Panc1 (cell line): ENCODE measurements around the gene SEM1. TPM values are rescaled to one million over a fixed set of nuclear protein-coding genes. Genes with fewer than 3 reads are reported as not detected.

Source experiments
- ATAC-seq: fragments of 200-7000 bp; cut with Tn5 transposase; 2 replicates; pipeline ENCODE4 v1.9.1; 2020; ENCODE audit warnings: mild to moderate bottlenecking, moderate library complexity
- BruUV-seq: library from RNA; stranded (reverse); fragments of 400-500 nt; replicated peaks from 2 replicates; lab custom pipeline; 2021; lab: Mats Ljungman, UMichigan
- CTCF ChIA-PET: fragments of 300-600 bp; sonication (Branson Sonifier 250); formaldehyde crosslinking; loops from one replicate; lab custom pipeline; 2022; ENCODE audit warnings: antibody characterized with exemption; lab: Charles Lee
- POLR2A ChIA-PET: fragments of 300-600 bp; sonication (Branson Sonifier 250); formaldehyde crosslinking; loops from one replicate; lab custom pipeline; 2022; ENCODE audit warnings: antibody characterized with exemption; lab: Charles Lee
- DNase-seq: peaks from one replicate; pipeline ENCODE4 v3.0.0-alpha.2; 2010; ENCODE audit warnings: low read depth, low spot score
- H3K27ac ChIP-seq: 2 replicates; pipeline ENCODE4 v1.5.1; 2011; ENCODE audit warnings: mild to moderate bottlenecking, low read length, inconsistent platforms
- H3K27me3 ChIP-seq: fragments of 200-500 bp; sonication (Bioruptor generic); 2 replicates; pipeline ENCODE4 v1.6.0; 2014; ENCODE audit warnings: low read length, inconsistent platforms; ENCODE audit not compliant: control insufficient read depth, insufficient read depth
- H3K36me3 ChIP-seq: fragments of 200-500 bp; sonication (Bioruptor generic); 2 replicates; pipeline ENCODE4 v1.5.1; 2014; ENCODE audit warnings: inconsistent platforms, mild to moderate bottlenecking, low read length, moderate library complexity; ENCODE audit not compliant: control insufficient read depth, insufficient read depth
- H3K4me1 ChIP-seq: 2 replicates; pipeline ENCODE4 v1.5.1; 2011; ENCODE audit warnings: inconsistent platforms, mild to moderate bottlenecking, low read length, moderate library complexity; ENCODE audit not compliant: control insufficient read depth, insufficient read depth
- H3K4me3 ChIP-seq, 2 experiments: 2 replicates each; pipeline ENCODE4 v1.5.1; 2011 to 2012; ENCODE audit warnings: low read depth in 2 of 2, low read length in 2 of 2, mild to moderate bottlenecking in 2 of 2, inconsistent platforms in 1 of 2, moderate library complexity in 1 of 2
- H3K9me3 ChIP-seq: fragments of 200-500 bp; sonication (Bioruptor generic); 2 replicates; pipeline ENCODE4 v1.5.1; 2014; ENCODE audit warnings: low read depth, mild to moderate bottlenecking, inconsistent platforms, low read length, moderate library complexity; ENCODE audit not compliant: control insufficient read depth, insufficient read depth
- POLR2AphosphoS5 ChIP-seq: IDR thresholded peaks from 2 replicates; pipeline ENCODE4 v1.6.1; 2012; ENCODE audit warnings: mild to moderate bottlenecking, low read depth, low read length, moderate library complexity
- SIN3A ChIP-seq: IDR thresholded peaks from 2 replicates; pipeline ENCODE4 v1.6.1; 2012; ENCODE audit warnings: low read depth, mild to moderate bottlenecking, low read length, moderate library complexity, borderline replicate concordance; ENCODE audit not compliant: insufficient read depth
- TCF7L2 ChIP-seq: IDR thresholded peaks from 2 replicates; pipeline ENCODE4 v1.6.1; 2011; ENCODE audit warnings: mild to moderate bottlenecking, low read depth, low read length, inconsistent platforms
- in situ Hi-C: cut with HindIII; loops from 2 replicates; pipeline ENCODE4 v1.10.0; 2016; ENCODE audit warnings: low sequenced_read_pairs, low pct_unique_long_range_greater_than_20kb
- intact Hi-C: fragments of 100-400 bp; cut with micrococcal nuclease; formaldehyde crosslinking; loops from one replicate; pipeline ENCODE4 v1.10.0; 2022; ENCODE audit not compliant: unreplicated experiment
- total RNA-seq: library from RNA; stranded (reverse); gene quantifications from one replicate; pipeline ENCODE4 v1.2.1, GENCODE V29; 2021; ENCODE audit not compliant: unreplicated experiment
- TF ChIP-seq, protein P1 (sequence below), 2 experiments: IDR thresholded peaks; 2 replicates each; pipeline ENCODE4 v1.6.1; 2011 to 2012; ENCODE audit warnings: low read depth in 2 of 2, control low read depth in 1 of 2, low read length in 1 of 2, mild to moderate bottlenecking in 1 of 2, moderate library complexity in 1 of 2; ENCODE audit not compliant: insufficient read depth in 1 of 2
- TF ChIP-seq, protein P2 (sequence below): fragments of 450-650 bp; IDR thresholded peaks from 2 replicates; pipeline ENCODE4 v1.5.1; 2017; ENCODE audit warnings: mild to moderate bottlenecking

The SEM1 gene
- total RNA-seq, 1 experiment from 2014 or later = 67.8 TPM

DNA sequence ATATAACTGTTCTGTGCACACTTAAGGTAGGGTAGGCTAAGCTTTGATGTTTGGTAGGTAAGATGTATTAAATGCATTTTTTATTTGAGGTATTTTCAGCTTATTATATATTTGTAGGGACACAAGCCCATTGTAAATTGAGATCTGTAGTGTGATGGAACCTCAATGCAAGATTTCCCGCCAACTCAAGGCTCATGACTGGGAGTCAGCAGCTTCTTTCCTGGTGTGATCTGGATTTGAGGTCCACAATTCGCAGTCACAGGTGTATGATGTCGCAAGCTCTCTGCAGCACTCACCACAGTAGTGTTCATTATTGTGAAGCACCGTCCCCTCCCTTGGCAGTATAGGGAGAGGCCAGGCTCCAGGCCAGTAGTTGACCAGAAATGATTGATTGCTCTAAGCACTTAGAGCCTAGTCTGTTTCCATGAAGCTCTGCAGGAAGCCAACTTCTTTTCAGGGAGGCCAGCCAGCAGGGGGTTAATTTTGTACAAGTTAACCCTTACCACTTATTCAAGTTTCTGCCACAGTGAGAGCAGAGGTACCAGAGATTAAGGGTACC, 54.9 kb downstream of the SEM1 start:
- ChIA-PET POLR2A (no interaction called here), CTCF (no interaction called here)
- no peaks in the 10 kb centered on the region for H3K36me3 ChIP-seq
- no peak for DNase-seq
- TF ChIP-seq, protein P1, sequence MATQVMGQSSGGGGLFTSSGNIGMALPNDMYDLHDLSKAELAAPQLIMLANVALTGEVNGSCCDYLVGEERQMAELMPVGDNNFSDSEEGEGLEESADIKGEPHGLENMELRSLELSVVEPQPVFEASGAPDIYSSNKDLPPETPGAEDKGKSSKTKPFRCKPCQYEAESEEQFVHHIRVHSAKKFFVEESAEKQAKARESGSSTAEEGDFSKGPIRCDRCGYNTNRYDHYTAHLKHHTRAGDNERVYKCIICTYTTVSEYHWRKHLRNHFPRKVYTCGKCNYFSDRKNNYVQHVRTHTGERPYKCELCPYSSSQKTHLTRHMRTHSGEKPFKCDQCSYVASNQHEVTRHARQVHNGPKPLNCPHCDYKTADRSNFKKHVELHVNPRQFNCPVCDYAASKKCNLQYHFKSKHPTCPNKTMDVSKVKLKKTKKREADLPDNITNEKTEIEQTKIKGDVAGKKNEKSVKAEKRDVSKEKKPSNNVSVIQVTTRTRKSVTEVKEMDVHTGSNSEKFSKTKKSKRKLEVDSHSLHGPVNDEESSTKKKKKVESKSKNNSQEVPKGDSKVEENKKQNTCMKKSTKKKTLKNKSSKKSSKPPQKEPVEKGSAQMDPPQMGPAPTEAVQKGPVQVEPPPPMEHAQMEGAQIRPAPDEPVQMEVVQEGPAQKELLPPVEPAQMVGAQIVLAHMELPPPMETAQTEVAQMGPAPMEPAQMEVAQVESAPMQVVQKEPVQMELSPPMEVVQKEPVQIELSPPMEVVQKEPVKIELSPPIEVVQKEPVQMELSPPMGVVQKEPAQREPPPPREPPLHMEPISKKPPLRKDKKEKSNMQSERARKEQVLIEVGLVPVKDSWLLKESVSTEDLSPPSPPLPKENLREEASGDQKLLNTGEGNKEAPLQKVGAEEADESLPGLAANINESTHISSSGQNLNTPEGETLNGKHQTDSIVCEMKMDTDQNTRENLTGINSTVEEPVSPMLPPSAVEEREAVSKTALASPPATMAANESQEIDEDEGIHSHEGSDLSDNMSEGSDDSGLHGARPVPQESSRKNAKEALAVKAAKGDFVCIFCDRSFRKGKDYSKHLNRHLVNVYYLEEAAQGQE (IDR thresholded peaks at IDR 0.05; ENCODE audit: insufficient read depth in 1 of 2, low read depth in 2 of 2, low read length in 1 of 2) = no peak
- TF ChIP-seq TCF7L2 = no peak
- TF ChIP-seq POLR2AphosphoS5 = no peak
- no peak for TF ChIP-seq SIN3A
- TF ChIP-seq, protein P2, sequence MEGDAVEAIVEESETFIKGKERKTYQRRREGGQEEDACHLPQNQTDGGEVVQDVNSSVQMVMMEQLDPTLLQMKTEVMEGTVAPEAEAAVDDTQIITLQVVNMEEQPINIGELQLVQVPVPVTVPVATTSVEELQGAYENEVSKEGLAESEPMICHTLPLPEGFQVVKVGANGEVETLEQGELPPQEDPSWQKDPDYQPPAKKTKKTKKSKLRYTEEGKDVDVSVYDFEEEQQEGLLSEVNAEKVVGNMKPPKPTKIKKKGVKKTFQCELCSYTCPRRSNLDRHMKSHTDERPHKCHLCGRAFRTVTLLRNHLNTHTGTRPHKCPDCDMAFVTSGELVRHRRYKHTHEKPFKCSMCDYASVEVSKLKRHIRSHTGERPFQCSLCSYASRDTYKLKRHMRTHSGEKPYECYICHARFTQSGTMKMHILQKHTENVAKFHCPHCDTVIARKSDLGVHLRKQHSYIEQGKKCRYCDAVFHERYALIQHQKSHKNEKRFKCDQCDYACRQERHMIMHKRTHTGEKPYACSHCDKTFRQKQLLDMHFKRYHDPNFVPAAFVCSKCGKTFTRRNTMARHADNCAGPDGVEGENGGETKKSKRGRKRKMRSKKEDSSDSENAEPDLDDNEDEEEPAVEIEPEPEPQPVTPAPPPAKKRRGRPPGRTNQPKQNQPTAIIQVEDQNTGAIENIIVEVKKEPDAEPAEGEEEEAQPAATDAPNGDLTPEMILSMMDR = no peak
- H3K27me3 ChIP-seq = no peaks in the 10 kb centered on the region
- no peaks in the 10 kb centered on the region for H3K4me1 ChIP-seq
- 0 out of 2 replicates have a peak, but pooled peaks cover 2% of the 10 kb centered on the region for H3K9me3 ChIP-seq
- H3K27ac ChIP-seq = no peak overlapping the region
- intact Hi-C loops = no loop called here
- BruUV-seq = no TSS peak
- no peak overlapping the region for H3K4me3 ChIP-seq
- no peak for ATAC-seq
- in situ Hi-C loops = no loop called here

DNA sequence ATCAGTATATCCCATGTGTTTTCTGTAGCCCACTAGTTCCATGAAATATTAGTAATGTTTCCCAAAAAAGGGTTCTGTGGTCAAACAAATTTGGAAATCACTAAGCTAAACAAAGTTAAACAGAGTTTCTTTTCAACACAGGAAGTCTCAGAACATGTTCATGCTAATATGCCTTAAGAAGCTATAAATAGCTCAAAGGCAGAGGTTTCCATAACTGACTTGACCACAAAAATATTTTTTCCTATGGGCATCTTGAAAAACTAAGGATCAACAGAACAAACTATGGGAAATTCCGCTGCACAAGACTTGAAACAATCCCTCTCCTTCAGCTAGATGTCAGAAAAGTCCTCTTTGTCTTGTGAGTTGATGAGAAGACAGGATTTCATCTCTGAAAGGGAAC, 59.7 kb downstream of the SEM1 start:
- Histone ChIP-seq H3K9me3 (0 out of 2 replicates have a peak, but pooled peaks cover 2% of the 10 kb centered on the region), H3K27ac (no peak overlapping the region), H3K27me3 (no peaks in the 10 kb centered on the region; the same call in 1 of the 2 replicates), H3K4me1 (no peaks in the 10 kb centered on the region), H3K36me3 (no peaks in the 10 kb centered on the region), H3K4me3 (no peak overlapping the region)
- DNase-seq (no peak), ATAC-seq (no peak)
- POLR2A ChIA-PET = no interaction called here
- no TSS peak for BruUV-seq
- in situ Hi-C loops (no loop called here), intact Hi-C loops (no loop called here)
- CTCF ChIA-PET = no interaction called here
- no peak for TF ChIP-seq POLR2AphosphoS5
- TF ChIP-seq SIN3A = no peak
- TF ChIP-seq, protein P2 = no peak
- TF ChIP-seq TCF7L2 = no peak
- TF ChIP-seq, protein P1 (IDR thresholded peaks at IDR 0.05; ENCODE audit: insufficient read depth in 1 of 2, low read depth in 2 of 2, low read length in 1 of 2) = no peak
